ENCODE results near the gene DYSF.

DNA sequence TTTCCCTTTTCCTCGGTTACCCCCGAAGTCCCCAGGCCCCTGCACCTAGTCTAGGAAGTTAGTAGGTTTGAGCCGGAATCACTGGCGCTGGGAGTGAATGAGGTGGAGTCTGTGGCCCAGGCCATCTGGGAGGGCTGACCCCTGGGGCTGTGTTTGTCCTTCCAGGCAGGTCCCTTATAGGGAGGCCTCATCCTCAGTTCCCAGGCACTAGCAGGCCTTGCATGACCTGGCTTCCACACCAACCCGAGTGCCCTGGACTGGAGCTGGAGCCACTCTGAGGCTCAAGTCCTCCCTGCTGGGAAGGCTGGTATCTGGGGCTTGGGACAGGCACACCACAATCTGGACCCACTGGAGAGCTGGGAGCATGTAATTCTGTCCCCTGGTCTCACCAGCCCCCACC is 111.0 kb downstream of the DYSF start:
- TF ChIP-seq, protein P1, sequence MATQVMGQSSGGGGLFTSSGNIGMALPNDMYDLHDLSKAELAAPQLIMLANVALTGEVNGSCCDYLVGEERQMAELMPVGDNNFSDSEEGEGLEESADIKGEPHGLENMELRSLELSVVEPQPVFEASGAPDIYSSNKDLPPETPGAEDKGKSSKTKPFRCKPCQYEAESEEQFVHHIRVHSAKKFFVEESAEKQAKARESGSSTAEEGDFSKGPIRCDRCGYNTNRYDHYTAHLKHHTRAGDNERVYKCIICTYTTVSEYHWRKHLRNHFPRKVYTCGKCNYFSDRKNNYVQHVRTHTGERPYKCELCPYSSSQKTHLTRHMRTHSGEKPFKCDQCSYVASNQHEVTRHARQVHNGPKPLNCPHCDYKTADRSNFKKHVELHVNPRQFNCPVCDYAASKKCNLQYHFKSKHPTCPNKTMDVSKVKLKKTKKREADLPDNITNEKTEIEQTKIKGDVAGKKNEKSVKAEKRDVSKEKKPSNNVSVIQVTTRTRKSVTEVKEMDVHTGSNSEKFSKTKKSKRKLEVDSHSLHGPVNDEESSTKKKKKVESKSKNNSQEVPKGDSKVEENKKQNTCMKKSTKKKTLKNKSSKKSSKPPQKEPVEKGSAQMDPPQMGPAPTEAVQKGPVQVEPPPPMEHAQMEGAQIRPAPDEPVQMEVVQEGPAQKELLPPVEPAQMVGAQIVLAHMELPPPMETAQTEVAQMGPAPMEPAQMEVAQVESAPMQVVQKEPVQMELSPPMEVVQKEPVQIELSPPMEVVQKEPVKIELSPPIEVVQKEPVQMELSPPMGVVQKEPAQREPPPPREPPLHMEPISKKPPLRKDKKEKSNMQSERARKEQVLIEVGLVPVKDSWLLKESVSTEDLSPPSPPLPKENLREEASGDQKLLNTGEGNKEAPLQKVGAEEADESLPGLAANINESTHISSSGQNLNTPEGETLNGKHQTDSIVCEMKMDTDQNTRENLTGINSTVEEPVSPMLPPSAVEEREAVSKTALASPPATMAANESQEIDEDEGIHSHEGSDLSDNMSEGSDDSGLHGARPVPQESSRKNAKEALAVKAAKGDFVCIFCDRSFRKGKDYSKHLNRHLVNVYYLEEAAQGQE (IDR thresholded peaks at IDR 0.05; ENCODE audit: insufficient read depth in 1 of 2, low read depth in 2 of 2, low read length in 1 of 2) = no peak
- TF ChIP-seq, protein P2, sequence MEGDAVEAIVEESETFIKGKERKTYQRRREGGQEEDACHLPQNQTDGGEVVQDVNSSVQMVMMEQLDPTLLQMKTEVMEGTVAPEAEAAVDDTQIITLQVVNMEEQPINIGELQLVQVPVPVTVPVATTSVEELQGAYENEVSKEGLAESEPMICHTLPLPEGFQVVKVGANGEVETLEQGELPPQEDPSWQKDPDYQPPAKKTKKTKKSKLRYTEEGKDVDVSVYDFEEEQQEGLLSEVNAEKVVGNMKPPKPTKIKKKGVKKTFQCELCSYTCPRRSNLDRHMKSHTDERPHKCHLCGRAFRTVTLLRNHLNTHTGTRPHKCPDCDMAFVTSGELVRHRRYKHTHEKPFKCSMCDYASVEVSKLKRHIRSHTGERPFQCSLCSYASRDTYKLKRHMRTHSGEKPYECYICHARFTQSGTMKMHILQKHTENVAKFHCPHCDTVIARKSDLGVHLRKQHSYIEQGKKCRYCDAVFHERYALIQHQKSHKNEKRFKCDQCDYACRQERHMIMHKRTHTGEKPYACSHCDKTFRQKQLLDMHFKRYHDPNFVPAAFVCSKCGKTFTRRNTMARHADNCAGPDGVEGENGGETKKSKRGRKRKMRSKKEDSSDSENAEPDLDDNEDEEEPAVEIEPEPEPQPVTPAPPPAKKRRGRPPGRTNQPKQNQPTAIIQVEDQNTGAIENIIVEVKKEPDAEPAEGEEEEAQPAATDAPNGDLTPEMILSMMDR (IDR thresholded peaks at IDR 0.05) = no peak
- TF ChIP-seq POLR2AphosphoS5 (IDR thresholded peaks at IDR 0.05; ENCODE audit: low read depth, low read length) = no peak
